Dermis microvascular lymphatic vessel endothelial cell (primary cell): ENCODE results near the gene UGT3A1. TPM values are rescaled to one million over a fixed set of nuclear protein-coding genes. Genes with fewer than 3 reads are reported as not detected.

Experiments used
- DNase-seq, 2 donors: peaks; one replicate each; pipeline versions ENCODE4 v3.0.0 to v3.0.0-alpha.2; 2010; ENCODE audit warnings: low read depth in 2 of 2
- total RNA-seq: library from RNA; depleted of rRNA; stranded (reverse); fragments of >200 nt; gene quantifications from 2 replicates; pipeline ENCODE4 v1.2.1, GENCODE V29; 2014

UGT3A1 gene
- total RNA-seq, 1 donor from 2014 or later: not detected

GRCh38 chr5:35919191-35919590, 72.0 kb downstream of the UGT3A1 start:
- no peak for DNase-seq

GRCh38 chr5:35908814-35909213, 82.4 kb downstream of the UGT3A1 start:
- no peak for DNase-seq

- no peak for DNase-seq
These were observed 83.0 kb downstream of the UGT3A1 start for GRCh38 chr5:35908228-35908627.

GRCh38 chr5:35904443-35905132, 86.6 kb downstream of the UGT3A1 start:
- DNase-seq: no peak

- DNase-seq: no peak
These were observed 87.5 kb downstream of the UGT3A1 start for GRCh38 chr5:35903631-35904203.

- DNase-seq: no peak
These were observed 89.0 kb downstream of the UGT3A1 start for GRCh38 chr5:35902046-35902672.

Other genes starting within 250 kb of the UGT3A1 start
- gene IL7R, start 134.5 kb downstream of the UGT3A1 start, total RNA-seq: 0.25 and 0.51 TPM in 2 replicates
- not detected in 2 replicates for gene CAPSL, start 52.8 kb downstream of the UGT3A1 start, total RNA-seq
- not detected in 2 replicates for gene UGT3A2, start 75.5 kb upstream of the UGT3A1 start, total RNA-seq
- 5.8 TPM in 2 replicates for gene LMBRD2, start 160.5 kb upstream of the UGT3A1 start, total RNA-seq
- gene SKP2, start 160.7 kb upstream of the UGT3A1 start, total RNA-seq: 17.7 and 22.5 TPM in 2 replicates